Astrocyte (in vitro differentiated cells and primary cell): ENCODE measurements around the gene SLC7A5. TPM values are rescaled to one million over a fixed set of nuclear protein-coding genes. Genes with fewer than 3 reads are reported as not detected.
A peak's percentile ranks its signal among the peaks of the same experiment; 100 is the strongest.

Source experiments
- DNase-seq: peaks from one replicate; pipeline ENCODE4 v3.0.0-alpha.2; 2010; ENCODE audit warnings: low read depth
- FAIRE-seq: peaks from 2 replicates; lab custom pipeline; 2011; peaks lifted over from hg19 to GRCh38; lab: Jason Lieb, UNC
- H2AFZ ChIP-seq: 2 replicates; pipeline ENCODE4 v1.6.0; 2012; ENCODE audit warnings: low read depth, low read length, inconsistent platforms
- H3K27ac ChIP-seq: 2 replicates; pipeline ENCODE4 v1.5.1; 2011; ENCODE audit warnings: low read depth, low read length, inconsistent platforms
- H3K27me3 ChIP-seq: 2 replicates; pipeline ENCODE4 v1.6.0; 2011; ENCODE audit warnings: low read length, inconsistent platforms; ENCODE audit not compliant: insufficient read depth
- H3K36me3 ChIP-seq: 2 replicates; pipeline ENCODE4 v1.5.1; 2011; ENCODE audit warnings: low read length, inconsistent platforms; ENCODE audit not compliant: insufficient read depth
- H3K4me1 ChIP-seq: 2 replicates; pipeline ENCODE4 v1.5.1; 2011; ENCODE audit warnings: low read length, inconsistent platforms; ENCODE audit not compliant: insufficient read depth
- H3K4me2 ChIP-seq: 2 replicates; pipeline ENCODE4 v1.6.0; 2012; ENCODE audit warnings: low read length, inconsistent platforms
- H3K4me3 ChIP-seq: 2 replicates; pipeline ENCODE4 v1.5.1; 2011; ENCODE audit warnings: low read depth, mild to moderate bottlenecking, low read length, inconsistent platforms; ENCODE audit not compliant: insufficient read depth
- H3K79me2 ChIP-seq: 2 replicates; pipeline ENCODE4 v1.6.0; 2012; ENCODE audit warnings: mild to moderate bottlenecking, low read length, inconsistent platforms; ENCODE audit not compliant: insufficient read depth
- H3K9ac ChIP-seq: 2 replicates; pipeline ENCODE4 v1.6.0; 2012; ENCODE audit warnings: mild to moderate bottlenecking, low read length, inconsistent platforms
- H3K9me3 ChIP-seq: 2 replicates; pipeline ENCODE4 v1.5.1; 2012; ENCODE audit warnings: low read depth, mild to moderate bottlenecking, low read length, inconsistent platforms; ENCODE audit not compliant: insufficient read depth
- H4K20me1 ChIP-seq: 2 replicates; pipeline ENCODE4 v1.6.0; 2012; ENCODE audit warnings: low read length, inconsistent platforms; ENCODE audit not compliant: insufficient read depth
- H3K27ac Mint-ChIP-seq: one replicate; pipeline ENCODE4 v1.8.0; 2021; ENCODE audit warnings: mild to moderate bottlenecking, mixed read lengths; ENCODE audit not compliant: unreplicated experiment
- H3K27me3 Mint-ChIP-seq: one replicate; pipeline ENCODE4 v1.8.0; 2021; ENCODE audit warnings: low read depth, mixed read lengths; ENCODE audit not compliant: unreplicated experiment
- H3K36me3 Mint-ChIP-seq: one replicate; pipeline ENCODE4 v1.8.0; 2021; ENCODE audit warnings: low read depth, mixed read lengths; ENCODE audit not compliant: unreplicated experiment
- H3K4me1 Mint-ChIP-seq: one replicate; pipeline ENCODE4 v1.8.0; 2021; ENCODE audit warnings: low read depth, mixed read lengths; ENCODE audit not compliant: unreplicated experiment
- H3K4me3 Mint-ChIP-seq: one replicate; pipeline ENCODE4 v1.8.0; 2021; ENCODE audit warnings: mild to moderate bottlenecking, moderate library complexity, mixed read lengths; ENCODE audit not compliant: unreplicated experiment
- H3K9me3 Mint-ChIP-seq: one replicate; pipeline ENCODE4 v1.8.0; 2021; ENCODE audit warnings: mild to moderate bottlenecking, mixed read lengths; ENCODE audit not compliant: unreplicated experiment
- EZH2 ChIP-seq: IDR thresholded peaks from 2 replicates; pipeline ENCODE4 v1.6.1; 2012; ENCODE audit warnings: mild to moderate bottlenecking, low read length, inconsistent platforms; ENCODE audit not compliant: insufficient read depth
- total RNA-seq: library from RNA; stranded (reverse); gene quantifications from 2 replicates; pipeline ENCODE4 v1.2.1, GENCODE V29; 2021
- TF ChIP-seq, protein P1 (sequence below): IDR thresholded peaks from 2 replicates; pipeline ENCODE4 v1.5.1; 2011; ENCODE audit warnings: low read depth, mild to moderate bottlenecking, inconsistent platforms, low read length, moderate library complexity; ENCODE audit not compliant: insufficient read depth

SLC7A5 gene
- total RNA-seq, 1 donor from 2014 or later = 815 TPM

DNA sequence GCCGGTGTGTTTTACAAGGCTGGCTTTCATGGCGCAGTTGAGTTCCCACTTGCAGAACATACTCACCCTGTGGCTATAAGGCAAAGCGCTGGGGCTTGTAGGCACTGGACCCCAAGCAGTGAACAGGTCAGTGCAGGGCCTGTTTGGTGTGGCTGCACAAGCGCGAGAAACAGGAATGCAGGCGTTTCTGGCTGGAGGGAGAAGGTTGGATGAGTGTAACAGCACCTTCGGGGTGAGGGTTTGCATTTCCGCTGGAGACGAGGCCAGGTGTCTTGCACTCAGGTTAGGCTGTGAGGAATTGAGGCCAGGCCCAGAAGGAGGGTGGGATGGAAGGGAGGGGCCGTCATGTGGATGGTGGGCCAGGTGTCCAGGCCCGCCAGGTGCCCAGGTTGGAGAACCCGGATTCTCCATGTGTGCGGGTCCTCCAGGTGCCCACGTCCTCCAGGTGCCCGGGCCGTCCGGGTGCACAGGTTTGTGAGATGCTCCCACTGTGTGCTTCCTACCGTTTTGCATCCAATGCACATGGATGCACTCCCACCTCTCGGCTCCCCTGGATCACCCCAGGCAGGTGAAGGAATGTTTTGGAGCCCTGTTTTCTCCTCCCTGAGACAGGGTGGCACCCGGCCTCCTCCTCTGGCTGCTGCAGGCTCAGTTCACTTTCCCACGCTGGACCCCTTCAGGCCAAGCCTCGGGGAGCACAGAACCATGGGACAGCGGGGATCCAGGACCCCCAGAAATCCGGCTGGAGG is 46.0 kb downstream of the SLC7A5 start:
- TF ChIP-seq, protein P1, sequence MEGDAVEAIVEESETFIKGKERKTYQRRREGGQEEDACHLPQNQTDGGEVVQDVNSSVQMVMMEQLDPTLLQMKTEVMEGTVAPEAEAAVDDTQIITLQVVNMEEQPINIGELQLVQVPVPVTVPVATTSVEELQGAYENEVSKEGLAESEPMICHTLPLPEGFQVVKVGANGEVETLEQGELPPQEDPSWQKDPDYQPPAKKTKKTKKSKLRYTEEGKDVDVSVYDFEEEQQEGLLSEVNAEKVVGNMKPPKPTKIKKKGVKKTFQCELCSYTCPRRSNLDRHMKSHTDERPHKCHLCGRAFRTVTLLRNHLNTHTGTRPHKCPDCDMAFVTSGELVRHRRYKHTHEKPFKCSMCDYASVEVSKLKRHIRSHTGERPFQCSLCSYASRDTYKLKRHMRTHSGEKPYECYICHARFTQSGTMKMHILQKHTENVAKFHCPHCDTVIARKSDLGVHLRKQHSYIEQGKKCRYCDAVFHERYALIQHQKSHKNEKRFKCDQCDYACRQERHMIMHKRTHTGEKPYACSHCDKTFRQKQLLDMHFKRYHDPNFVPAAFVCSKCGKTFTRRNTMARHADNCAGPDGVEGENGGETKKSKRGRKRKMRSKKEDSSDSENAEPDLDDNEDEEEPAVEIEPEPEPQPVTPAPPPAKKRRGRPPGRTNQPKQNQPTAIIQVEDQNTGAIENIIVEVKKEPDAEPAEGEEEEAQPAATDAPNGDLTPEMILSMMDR = no peak
- TF ChIP-seq EZH2 = no peak
- no peak overlapping the region for H3K4me3 Mint-ChIP-seq
- Histone ChIP-seq H3K79me2 (no peaks in the 10 kb centered on the region), H3K36me3 (no peaks in the 10 kb centered on the region), H4K20me1 (no peaks in the 10 kb centered on the region), H3K27ac (no peak overlapping the region), H3K27me3 (peaks cover 5% of the 10 kb centered on the region), H3K4me3 (no peak overlapping the region), H3K9ac (no peak overlapping the region), H3K4me1 (no peaks in the 10 kb centered on the region), H2AFZ (no peak overlapping the region), H3K4me2 (no peak overlapping the region), H3K9me3 (peaks cover 6% of the 10 kb centered on the region)
- no peaks in the 10 kb centered on the region for H3K27me3 Mint-ChIP-seq
- no peak for DNase-seq
- peaks cover 8% of the 10 kb centered on the region for H3K36me3 Mint-ChIP-seq
- peaks cover 3% of the 10 kb centered on the region for H3K9me3 Mint-ChIP-seq
- peaks cover 10% of the 10 kb centered on the region for H3K4me1 Mint-ChIP-seq
- no peak overlapping the region for H3K27ac Mint-ChIP-seq
- FAIRE-seq = no peak

DNA sequence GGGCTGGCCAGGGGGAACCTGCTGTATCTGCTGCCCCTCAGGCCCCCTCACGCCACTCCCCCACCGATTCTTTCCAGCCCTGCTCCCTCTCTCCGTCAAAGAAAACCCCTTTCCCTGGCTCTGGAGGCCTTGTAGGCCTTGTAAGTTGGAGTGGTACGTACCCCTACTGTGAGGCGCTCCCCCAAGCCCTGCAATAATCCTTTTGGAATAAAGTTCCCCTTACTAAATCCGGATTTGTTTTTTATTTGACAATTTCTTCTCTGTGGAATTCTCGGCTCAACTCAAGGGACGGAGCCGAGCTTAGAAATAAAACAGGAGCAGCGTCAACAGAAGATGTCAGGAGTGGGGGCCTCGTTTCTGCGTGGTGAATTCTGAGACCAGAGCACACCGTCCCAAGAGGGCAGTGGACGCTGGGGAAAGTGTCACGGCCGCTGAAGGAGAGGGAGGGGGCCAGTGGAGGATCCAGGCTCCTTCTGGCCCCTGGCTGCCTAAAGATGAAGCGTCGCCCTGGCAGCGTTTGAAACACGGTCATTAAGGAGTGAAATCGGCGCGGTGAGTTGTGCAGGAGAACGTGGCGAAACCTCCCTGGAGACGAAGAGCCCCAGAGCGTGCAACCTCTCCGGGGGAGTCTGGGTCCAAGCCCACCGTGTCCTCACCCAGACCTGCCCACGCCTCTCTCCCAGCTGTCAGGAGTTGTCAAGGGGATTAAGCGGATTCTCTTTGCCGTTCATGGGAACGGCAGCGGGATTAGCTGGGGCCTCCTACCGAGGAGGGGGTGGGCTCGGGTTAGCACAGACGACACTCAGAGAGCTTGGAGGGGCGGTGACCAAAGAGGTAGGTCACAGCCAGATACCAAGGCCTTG is 47.0 kb downstream of the SLC7A5 start:
- peak overlapping the region; percentile 18 for H3K27ac Mint-ChIP-seq
- peaks cover 4% of the 10 kb centered on the region for H3K4me1 Mint-ChIP-seq
- no peak for FAIRE-seq

More for the DNA sequence above, 47.0 kb downstream of the SLC7A5 start:
- no peak overlapping the region for H3K4me3 Mint-ChIP-seq
- Histone ChIP-seq H3K27ac (no peak overlapping the region), H3K4me2 (no peak overlapping the region), H3K4me3 (no peak overlapping the region), H3K79me2 (no peaks in the 10 kb centered on the region), H4K20me1 (no peaks in the 10 kb centered on the region), H3K9me3 (peaks cover 15% of the 10 kb centered on the region), H2AFZ (no peak overlapping the region), H3K27me3 (peaks cover 5% of the 10 kb centered on the region), H3K36me3 (no peaks in the 10 kb centered on the region), H3K4me1 (no peaks in the 10 kb centered on the region), H3K9ac (no peak overlapping the region)
- H3K9me3 Mint-ChIP-seq = peaks cover 12% of the 10 kb centered on the region
- no peak for DNase-seq
- TF ChIP-seq, protein P1 = no peak
- no peak for TF ChIP-seq EZH2
- no peaks in the 10 kb centered on the region for H3K27me3 Mint-ChIP-seq
- peaks cover 4% of the 10 kb centered on the region for H3K36me3 Mint-ChIP-seq
